MCF 10A (cell line): ENCODE data around the gene DYSF. TPM values are rescaled to one million over a fixed set of nuclear protein-coding genes. Genes with fewer than 3 reads are reported as not detected.

ENCODE experiments used
- BruUV-seq: library from RNA; stranded (reverse); fragments of 400-500 nt; replicated peaks from 2 replicates; lab custom pipeline; 2021; lab: Mats Ljungman, UMichigan
- CTCF ChIA-PET: fragments of 300-600 bp; sonication (Branson Sonifier 250); formaldehyde crosslinking; extraction: SDS; loops from one replicate; lab custom pipeline; 2021; ENCODE audit warnings: antibody characterized with exemption, inconsistent platforms; lab: Yijun Ruan, JAX
- POLR2A ChIA-PET: fragments of 300-600, 350-650 bp; sonication (Branson Sonifier 250); formaldehyde crosslinking; extraction: SDS; loops from one replicate; lab custom pipeline; 2020; ENCODE audit warnings: antibody characterized with exemption, inconsistent platforms; lab: Yijun Ruan, JAX
- DNase-seq: peaks from one replicate; pipeline ENCODE4 v3.0.0-alpha.2; 2018; ENCODE audit not compliant: unreplicated experiment
- H3K27ac Mint-ChIP-seq: one replicate; pipeline ENCODE4 v1.8.0; 2022; ENCODE audit warnings: mild to moderate bottlenecking, low read depth, mixed read lengths; ENCODE audit not compliant: unreplicated experiment
- H3K27me3 Mint-ChIP-seq: one replicate; pipeline ENCODE4 v1.8.0; 2022; ENCODE audit warnings: mixed read lengths; ENCODE audit not compliant: insufficient read depth, unreplicated experiment
- H3K36me3 Mint-ChIP-seq: one replicate; pipeline ENCODE4 v1.8.0; 2022; ENCODE audit warnings: mild to moderate bottlenecking, moderate library complexity, mixed read lengths; ENCODE audit not compliant: insufficient read depth, unreplicated experiment
- H3K4me1 Mint-ChIP-seq: one replicate; pipeline ENCODE4 v1.8.0; 2022; ENCODE audit warnings: mixed read lengths; ENCODE audit not compliant: insufficient read depth, unreplicated experiment
- H3K4me3 Mint-ChIP-seq: one replicate; pipeline ENCODE4 v1.8.0; 2022; ENCODE audit warnings: mild to moderate bottlenecking, moderate library complexity, mixed read lengths; ENCODE audit not compliant: unreplicated experiment
- H3K9me3 Mint-ChIP-seq: one replicate; pipeline ENCODE4 v1.8.0; 2022; ENCODE audit warnings: mixed read lengths; ENCODE audit not compliant: unreplicated experiment
- CTCF ChIP-seq: fragments of 200-600 bp; IDR thresholded peaks from one replicate; pipeline ENCODE4 v1.8.0; 2022; ENCODE audit warnings: antibody characterized with exemption, mild to moderate bottlenecking; ENCODE audit not compliant: unreplicated experiment
- intact Hi-C: fragments of 100-400 bp; cut with micrococcal nuclease; formaldehyde crosslinking; loops from 2 replicates; pipeline ENCODE4 v1.14.1; 2022
- total RNA-seq: library from RNA; stranded (reverse); gene quantifications from 2 replicates; pipeline ENCODE4 v1.2.3, GENCODE V29; 2022

The DYSF gene
- total RNA-seq, 1 experiment from 2014 or later: 2.0 TPM

DNA sequence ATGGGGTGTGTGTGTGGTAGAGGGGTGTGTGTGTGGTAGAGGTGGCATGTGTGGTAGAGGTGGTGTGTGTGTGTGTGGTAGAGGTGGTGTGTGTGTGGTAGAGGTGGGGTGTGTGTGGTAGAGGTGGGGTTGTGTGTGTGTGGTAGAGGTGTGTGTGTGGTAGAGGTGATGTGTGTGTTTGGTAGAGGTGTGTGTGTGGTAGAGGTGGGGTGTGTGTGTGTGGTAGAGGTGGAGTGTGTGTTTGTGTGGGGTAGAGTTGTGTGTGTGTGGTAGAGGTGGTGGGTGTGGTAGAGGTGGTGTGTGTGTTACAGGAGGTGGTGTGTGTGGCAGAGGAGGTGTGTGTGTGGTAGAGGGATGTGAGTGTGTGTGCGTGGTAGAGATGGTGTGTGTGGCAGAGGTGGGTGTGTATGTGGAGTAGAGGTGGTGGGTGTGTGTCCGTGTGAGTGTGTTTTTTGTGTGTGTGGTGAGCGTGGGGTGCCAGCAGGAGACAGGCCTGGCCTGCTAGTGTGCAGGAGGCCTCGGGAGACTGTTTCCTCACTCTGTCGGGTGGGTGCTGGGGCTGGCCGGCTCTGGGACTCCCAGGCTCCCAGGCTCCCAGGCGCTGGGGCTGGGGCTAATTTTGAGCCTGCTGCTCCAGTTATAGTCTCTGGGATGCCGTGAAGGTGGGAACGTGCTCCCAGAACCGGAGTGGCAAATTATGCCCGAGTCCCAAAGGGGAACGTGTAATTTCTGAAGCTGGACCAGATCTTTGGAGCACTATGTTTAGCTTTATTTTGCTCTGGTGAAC lies 165.2 kb downstream of the DYSF start:
- H3K4me3 Mint-ChIP-seq: no peak overlapping the region
- ChIA-PET POLR2A (interaction anchor here (0.7 kb wide), 1 partner anchor 24 kb away, joined by 3 read pairs; no protein-coding TSS in a partner anchor), CTCF (interaction anchor here (0.6 to 1.4 kb wide), 2 partner anchors 129 to 160 kb away, joined by 3 read pairs; no protein-coding TSS in a partner anchor)
- no peaks in the 10 kb centered on the region for H3K36me3 Mint-ChIP-seq
- no peaks in the 10 kb centered on the region for H3K4me1 Mint-ChIP-seq
- no peaks in the 10 kb centered on the region for H3K27me3 Mint-ChIP-seq
- BruUV-seq: no TSS peak
- no peak for TF ChIP-seq CTCF
- intact Hi-C loops: no loop called here
- no peaks in the 10 kb centered on the region for H3K9me3 Mint-ChIP-seq
- DNase-seq: peak; percentile 8
- no peak overlapping the region for H3K27ac Mint-ChIP-seq

DNA sequence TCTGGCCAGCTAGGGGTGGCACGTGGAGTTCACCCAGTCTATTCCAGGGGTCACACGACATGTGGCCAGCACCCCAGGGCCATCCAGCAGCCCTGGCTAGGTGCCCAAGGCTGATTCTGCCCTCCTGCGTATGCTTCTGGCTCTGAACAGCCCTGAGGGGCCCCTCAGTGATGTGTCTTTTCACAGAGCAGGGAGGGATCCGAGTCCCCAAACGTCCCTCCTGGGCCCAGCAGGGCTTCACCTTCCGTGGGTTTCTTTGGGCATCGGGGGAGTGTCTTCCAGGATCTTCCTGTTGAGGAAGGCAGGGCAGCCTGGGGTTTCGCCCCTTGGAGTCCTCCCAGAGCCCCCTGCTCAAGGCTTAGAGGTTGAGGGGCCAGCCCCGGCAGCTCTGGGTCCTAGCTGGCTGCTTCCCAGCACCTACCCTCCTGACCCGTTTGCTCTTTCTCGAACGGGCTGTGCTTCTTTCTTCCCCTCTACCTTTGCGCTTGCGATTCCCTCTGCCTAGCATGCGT lies 165.9 kb downstream of the DYSF start:
- TF ChIP-seq CTCF: no peak
- H3K4me1 Mint-ChIP-seq: no peaks in the 10 kb centered on the region
- H3K27me3 Mint-ChIP-seq: no peaks in the 10 kb centered on the region
- no peak overlapping the region for H3K4me3 Mint-ChIP-seq
- ChIA-PET CTCF (interaction anchor here (1.4 kb wide), 1 partner anchor 159 kb away, joined by 3 read pairs; no protein-coding TSS in a partner anchor), POLR2A (interaction anchor here (0.7 kb wide), 1 partner anchor 23 kb away, joined by 3 read pairs; no protein-coding TSS in a partner anchor)
- H3K27ac Mint-ChIP-seq: no peak overlapping the region
- intact Hi-C loops: no loop called here
- no peak for DNase-seq
- H3K9me3 Mint-ChIP-seq: no peaks in the 10 kb centered on the region
- no TSS peak for BruUV-seq
- no peaks in the 10 kb centered on the region for H3K36me3 Mint-ChIP-seq

DNA sequence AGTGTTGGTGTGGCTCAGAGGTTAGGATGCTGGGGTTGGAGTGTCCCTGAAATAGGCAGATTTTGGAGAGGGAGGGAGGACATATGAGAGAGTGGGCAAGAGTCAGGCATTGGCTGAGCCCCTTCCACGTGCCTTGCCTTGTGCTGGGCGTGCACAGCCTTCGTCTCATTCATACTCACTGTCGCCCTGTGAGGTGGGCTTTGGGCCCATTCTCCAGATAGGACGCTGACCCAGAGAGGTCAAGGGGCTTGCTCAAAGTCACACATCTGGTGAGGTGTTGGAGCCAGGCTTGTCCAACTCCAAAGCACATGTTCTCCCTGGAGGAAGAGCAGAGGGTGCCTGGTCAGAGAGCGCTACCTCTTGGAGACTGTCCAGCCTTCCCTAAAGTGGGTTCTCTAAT lies 166.8 kb downstream of the DYSF start:
- no peak for DNase-seq
- H3K27ac Mint-ChIP-seq: no peak overlapping the region
- H3K4me1 Mint-ChIP-seq: no peaks in the 10 kb centered on the region
- TF ChIP-seq CTCF: no peak
- H3K36me3 Mint-ChIP-seq: no peaks in the 10 kb centered on the region
- ChIA-PET CTCF (interaction anchor here (0.7 kb wide), 1 partner anchor 708 kb away, joined by 3 read pairs; no protein-coding TSS in a partner anchor), POLR2A (no interaction called here)
- H3K27me3 Mint-ChIP-seq: peaks cover 5% of the 10 kb centered on the region
- BruUV-seq: no TSS peak
- H3K9me3 Mint-ChIP-seq: no peaks in the 10 kb centered on the region
- no peak overlapping the region for H3K4me3 Mint-ChIP-seq
- intact Hi-C loops: no loop called here

- Mint-ChIP-seq H3K27me3 (peaks cover 11% of the 10 kb centered on the region), H3K4me1 (no peaks in the 10 kb centered on the region), H3K4me3 (no peak overlapping the region), H3K27ac (no peak overlapping the region), H3K36me3 (no peaks in the 10 kb centered on the region), H3K9me3 (no peaks in the 10 kb centered on the region)
- CTCF ChIA-PET: no interaction called here
- POLR2A ChIA-PET: no interaction called here
- intact Hi-C loops: no loop called here
- DNase-seq: no peak
- no TSS peak for BruUV-seq
- no peak for TF ChIP-seq CTCF
These were observed 167.5 kb downstream of the DYSF start for GRCh38 chr2:71620851-71621251.
